Osteoblast (primary cell): Measurements from ENCODE around the gene SLC25A4. TPM values are rescaled to one million over a fixed set of nuclear protein-coding genes. Genes with fewer than 3 reads are reported as not detected.
"Not testable (repeated sequence)": the region's sequence is repeated elsewhere in the genome, so short reads cannot be mapped to it uniquely, and the experiment has no call there.

Experiments
- DNase-seq: peaks from one replicate; pipeline ENCODE4 v3.0.0; 2011; ENCODE audit warnings: low spot score, mixed read lengths; ENCODE audit not compliant: insufficient read length; ENCODE audit errors: missing footprints
- H2AFZ ChIP-seq: 2 replicates; pipeline ENCODE4 v1.6.0; 2011; ENCODE audit warnings: mild to moderate bottlenecking, low read length
- H3K27ac ChIP-seq: 2 replicates; pipeline ENCODE4 v1.5.1; 2011; ENCODE audit warnings: mild to moderate bottlenecking, low read depth, low read length, moderate library complexity
- H3K27me3 ChIP-seq: 2 replicates; pipeline ENCODE4 v1.6.0; 2012; ENCODE audit warnings: mild to moderate bottlenecking, control low read depth, inconsistent platforms, low read length, moderate library complexity; ENCODE audit not compliant: insufficient read depth
- H3K36me3 ChIP-seq: 2 replicates; pipeline ENCODE4 v1.5.1; 2011; ENCODE audit warnings: mild to moderate bottlenecking, low read length, control low read depth, moderate library complexity; ENCODE audit not compliant: insufficient read depth
- H3K4me1 ChIP-seq: 2 replicates; pipeline ENCODE4 v1.5.1; 2011; ENCODE audit warnings: mild to moderate bottlenecking, low read length, control low read depth, moderate library complexity; ENCODE audit not compliant: insufficient read depth
- H3K4me2 ChIP-seq: 2 replicates; pipeline ENCODE4 v1.6.0; 2011; ENCODE audit warnings: mild to moderate bottlenecking, low read length; ENCODE audit not compliant: insufficient read depth
- H3K4me3 ChIP-seq: fragments of 200-600 bp; sonication (generic); 3 replicates; pipeline ENCODE4 v1.5.1; 2012; ENCODE audit warnings: mild to moderate bottlenecking, low read length, inconsistent platforms; ENCODE audit not compliant: insufficient read depth
- H3K79me2 ChIP-seq: 2 replicates; pipeline ENCODE4 v1.6.0; 2012; ENCODE audit warnings: mild to moderate bottlenecking, low read length, control low read depth, inconsistent platforms; ENCODE audit not compliant: insufficient read depth
- H3K9me3 ChIP-seq: 2 replicates; pipeline ENCODE4 v1.5.1; 2011; ENCODE audit warnings: low read depth, low read length, control low read depth
- H4K20me1 ChIP-seq: 2 replicates; pipeline ENCODE4 v1.6.0; 2012; ENCODE audit warnings: mild to moderate bottlenecking, low read length, control low read depth; ENCODE audit not compliant: insufficient read depth
- CTCF ChIP-seq: IDR thresholded peaks from 2 replicates; pipeline ENCODE4 v1.5.1; 2011; ENCODE audit warnings: mild to moderate bottlenecking, low read depth, low read length, moderate library complexity; ENCODE audit errors: extremely low read depth
- total RNA-seq: library from RNA; depleted of rRNA; stranded (reverse); fragments of >200 nt; gene quantifications from 2 replicates; pipeline ENCODE4 v1.2.3, GENCODE V29; 2012

SLC25A4 gene
- total RNA-seq, 1 donor: 14.1 TPM

- H3K27ac ChIP-seq: no peak overlapping the region
- no peak overlapping the region for H2AFZ ChIP-seq
- H3K4me1 ChIP-seq: no peaks in the 10 kb centered on the region
- peak; percentile 17 for DNase-seq
- H3K27me3 ChIP-seq: no peaks in the 10 kb centered on the region
- H3K4me3 ChIP-seq: no peak overlapping the region
- H3K9me3 ChIP-seq: no peaks in the 10 kb centered on the region
- peaks cover 79% of the 10 kb centered on the region for H3K79me2 ChIP-seq
- peaks cover 11% of the 10 kb centered on the region for H3K36me3 ChIP-seq
- no peak overlapping the region for H3K4me2 ChIP-seq
- TF ChIP-seq CTCF: no peak
- H4K20me1 ChIP-seq: peaks cover 12% of the 10 kb centered on the region
Measured at GRCh38 chr4:185194924-185195888, 52.1 kb downstream of the SLC25A4 start.

GRCh38 chr4:185196437-185196836 is 53.4 kb downstream of the SLC25A4 start:
- H3K4me1 ChIP-seq: no peaks in the 10 kb centered on the region
- H3K27me3 ChIP-seq: no peaks in the 10 kb centered on the region
- DNase-seq: no peak
- no peak overlapping the region for H2AFZ ChIP-seq
- no peak overlapping the region for H3K4me2 ChIP-seq
- peaks cover 12% of the 10 kb centered on the region for H4K20me1 ChIP-seq
- peaks cover 81% of the 10 kb centered on the region for H3K79me2 ChIP-seq
- no peak overlapping the region for H3K27ac ChIP-seq
- H3K9me3 ChIP-seq: no peaks in the 10 kb centered on the region
- TF ChIP-seq CTCF: no peak
- H3K36me3 ChIP-seq: peaks cover 6% of the 10 kb centered on the region
- H3K4me3 ChIP-seq: no peak overlapping the region

DNA sequence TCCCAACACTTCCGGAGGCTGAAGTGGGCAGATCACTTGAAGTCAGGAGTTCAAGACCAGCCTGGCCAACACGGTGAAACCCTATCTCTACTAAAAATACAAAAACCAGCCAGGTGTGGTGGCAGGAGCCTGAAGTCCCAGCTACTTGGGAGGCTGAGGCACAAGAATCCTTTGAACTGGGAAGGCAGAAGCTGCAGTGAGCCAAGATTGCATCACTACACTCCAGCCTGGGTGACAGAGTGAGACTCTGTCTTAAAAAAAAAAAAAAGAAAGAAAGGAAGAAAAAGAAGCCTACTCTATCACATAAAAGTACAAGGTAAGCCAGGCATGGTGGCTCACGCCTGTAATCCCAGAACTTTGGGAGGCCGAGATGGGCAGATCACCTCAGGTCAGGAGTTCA is 55.1 kb downstream of the SLC25A4 start:
- Histone ChIP-seq H3K79me2 (peaks cover 78% of the 10 kb centered on the region), H4K20me1 (peaks cover 16% of the 10 kb centered on the region), H3K4me1 (peaks cover 12% of the 10 kb centered on the region)
- not testable (repeated sequence) for H3K4me2 ChIP-seq, H3K27me3 ChIP-seq, H3K4me3 ChIP-seq, DNase-seq, H2AFZ ChIP-seq, H3K27ac ChIP-seq, H3K36me3 ChIP-seq, H3K9me3 ChIP-seq

Other genes starting within 250 kb of the SLC25A4 start
- gene HELT, start 124.8 kb upstream of the SLC25A4 start, total RNA-seq: not detected in 2 replicates
- 74.3 and 77.1 TPM in 2 replicates for gene CFAP97, start 60.7 kb downstream of the SLC25A4 start, total RNA-seq
- gene SNX25, start 66.3 kb downstream of the SLC25A4 start, total RNA-seq: 66.3 and 98.1 TPM in 2 replicates